HG03460 (cell line): Measurements from ENCODE around the gene TGM2.
A peak's percentile ranks its signal among the peaks of the same experiment; 100 is the strongest.

Experiments used
- ATAC-seq: cut with Tn5 transposase; IDR thresholded peaks from one replicate; pipeline ENCODE4 v1.9.1; 2021; ENCODE audit not compliant: unreplicated experiment

Gene TGM2

DNA sequence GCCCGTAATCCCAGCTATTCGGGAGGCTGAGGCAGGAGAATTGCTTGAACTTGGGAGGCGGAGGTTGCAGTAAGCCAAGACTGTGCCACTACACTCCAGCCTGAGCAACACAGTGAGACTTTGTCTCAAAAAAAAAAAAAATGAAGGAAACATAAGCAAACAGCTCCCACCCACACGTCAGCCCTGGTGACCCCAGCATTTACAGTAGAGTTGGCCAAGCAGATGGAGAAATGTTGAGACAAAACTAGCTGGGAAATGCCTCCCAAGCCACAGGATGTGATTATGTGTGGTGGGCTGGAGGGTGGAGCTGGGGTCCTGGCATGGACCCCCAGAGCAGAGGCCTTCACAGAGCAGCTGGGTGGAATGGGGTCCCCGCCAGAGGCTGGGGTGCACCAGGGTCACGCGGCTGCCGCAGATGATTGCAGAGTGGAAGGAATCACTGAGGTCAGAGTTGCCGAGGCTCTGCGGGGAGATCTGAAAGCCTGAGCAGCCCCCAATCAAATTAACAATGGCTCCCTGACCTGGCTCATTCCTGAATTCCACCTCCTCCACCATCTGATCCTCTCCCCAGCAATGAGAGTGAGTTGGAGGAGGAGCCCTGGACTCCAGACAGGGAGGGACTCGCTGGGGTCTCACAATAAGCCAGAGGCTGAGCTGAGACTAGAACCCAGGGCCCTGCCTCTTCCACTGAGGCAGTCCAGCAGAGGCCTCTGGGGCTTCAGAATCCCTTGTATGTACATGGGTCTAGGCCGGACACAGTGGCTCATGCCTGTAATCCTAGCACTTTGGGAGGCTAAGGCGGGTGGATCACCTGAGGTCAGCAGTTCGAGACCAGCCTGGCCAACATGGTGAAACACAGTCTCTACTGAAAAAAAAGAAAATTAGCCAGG is 34.7 kb upstream of the TGM2 start:
- ATAC-seq: no peak

DNA sequence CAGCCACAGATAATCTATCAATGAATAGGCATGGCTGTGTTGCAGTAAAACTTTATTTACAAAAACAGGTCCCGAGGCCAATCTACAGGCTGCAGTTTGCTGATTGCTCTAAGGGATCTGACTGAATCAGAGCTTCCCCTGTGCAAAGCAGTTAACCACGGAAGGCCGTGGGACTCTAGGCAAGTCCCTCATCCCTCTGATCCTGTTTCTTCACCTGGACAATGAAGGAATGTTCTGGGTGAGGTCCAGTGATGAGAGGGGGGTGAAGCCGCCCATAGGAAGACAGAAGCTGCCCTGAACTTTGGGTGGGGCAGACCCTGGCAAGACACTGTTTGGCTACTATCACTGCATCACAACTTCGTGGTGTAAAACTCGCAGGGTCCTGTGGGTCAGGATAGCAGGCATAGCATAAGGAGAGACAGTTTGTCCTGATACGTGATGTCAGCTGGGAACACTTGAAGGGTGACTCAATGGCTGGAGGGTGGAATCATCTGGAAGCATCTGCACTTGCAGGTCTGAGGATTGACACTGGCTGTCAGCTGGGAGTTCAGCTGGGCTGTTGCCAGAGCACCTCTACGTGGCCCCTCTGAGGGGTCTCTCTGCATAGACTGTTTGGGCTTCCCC is 33.3 kb upstream of the TGM2 start:
- no peak for ATAC-seq

DNA sequence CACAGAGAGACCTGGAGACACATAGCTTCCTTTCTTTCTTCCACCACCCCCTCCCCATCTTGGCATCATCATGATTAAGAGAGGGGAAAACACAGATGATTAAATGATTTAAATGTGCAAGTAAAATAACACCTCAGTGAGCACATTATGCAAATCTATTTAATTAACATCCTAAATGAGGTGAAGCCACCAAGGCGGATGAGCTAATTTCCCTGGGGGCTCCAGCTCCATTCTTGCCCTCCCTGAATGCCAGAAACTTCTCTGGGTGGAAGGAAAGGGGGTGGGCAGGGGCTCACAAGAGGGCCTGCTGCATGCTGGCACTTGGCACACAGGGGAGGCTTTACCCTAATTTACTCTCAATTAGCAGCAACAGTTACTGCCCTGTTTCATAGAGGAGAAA is 32.5 kb upstream of the TGM2 start:
- no peak for ATAC-seq

DNA sequence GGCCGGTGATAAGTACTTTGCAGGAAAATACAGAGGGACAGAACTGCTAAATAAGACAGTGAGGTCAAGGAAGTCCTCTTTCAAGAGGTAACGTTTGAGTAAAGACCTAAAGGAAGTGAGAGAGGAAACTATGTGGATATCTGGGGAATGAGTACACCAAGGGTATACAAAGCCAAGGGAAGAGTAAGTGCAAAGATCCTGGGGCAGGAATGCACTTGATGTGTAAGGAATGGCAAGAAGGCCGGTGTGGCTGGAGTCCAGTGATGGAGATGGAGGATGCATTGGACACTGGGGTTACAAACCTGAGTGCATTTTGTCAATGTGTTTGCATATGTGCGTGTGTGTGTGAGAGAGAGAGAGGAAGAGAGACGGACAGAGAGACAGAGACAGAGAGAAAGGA is 32.1 kb upstream of the TGM2 start:
- no peak for ATAC-seq

DNA sequence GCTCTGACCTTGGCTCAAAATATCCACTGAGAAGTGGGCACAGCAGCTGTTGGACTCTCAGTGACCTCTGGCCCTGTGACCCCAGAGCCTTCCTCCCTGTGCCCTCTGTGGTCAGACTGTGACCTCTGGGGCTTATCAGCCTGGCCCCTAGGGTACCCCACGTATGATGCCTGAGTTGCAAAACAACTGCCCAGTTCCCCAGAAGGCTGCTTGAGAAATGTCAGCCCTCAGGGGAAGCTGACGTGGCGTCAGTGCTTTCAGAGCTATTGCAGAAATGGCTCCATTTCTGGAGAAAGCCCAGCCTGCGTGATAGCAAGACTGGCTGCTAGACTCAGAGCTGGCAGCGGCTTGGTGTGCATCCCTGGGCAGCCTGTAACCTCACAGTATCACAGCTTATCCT is 31.5 kb upstream of the TGM2 start:
- no peak for ATAC-seq

DNA sequence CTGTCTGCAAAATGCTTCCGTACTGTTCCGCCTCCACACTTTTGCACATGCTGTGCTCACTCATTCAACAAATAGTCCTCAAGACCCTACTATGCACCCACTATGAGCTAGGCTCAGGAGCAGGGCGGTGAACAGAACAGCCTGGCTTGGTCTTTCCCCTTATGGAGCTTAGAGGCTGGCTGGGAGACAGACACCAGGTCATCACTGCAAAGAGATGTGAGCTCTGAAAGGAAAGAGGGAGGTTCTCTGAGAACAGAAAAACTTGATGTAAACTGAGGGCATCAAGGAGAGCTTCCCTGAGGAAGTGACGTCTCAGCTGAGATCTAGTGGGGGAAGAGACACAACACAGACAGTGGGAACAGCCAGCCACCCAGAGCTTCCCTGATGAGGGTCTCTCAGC is 31.0 kb upstream of the TGM2 start:
- ATAC-seq: no peak

DNA sequence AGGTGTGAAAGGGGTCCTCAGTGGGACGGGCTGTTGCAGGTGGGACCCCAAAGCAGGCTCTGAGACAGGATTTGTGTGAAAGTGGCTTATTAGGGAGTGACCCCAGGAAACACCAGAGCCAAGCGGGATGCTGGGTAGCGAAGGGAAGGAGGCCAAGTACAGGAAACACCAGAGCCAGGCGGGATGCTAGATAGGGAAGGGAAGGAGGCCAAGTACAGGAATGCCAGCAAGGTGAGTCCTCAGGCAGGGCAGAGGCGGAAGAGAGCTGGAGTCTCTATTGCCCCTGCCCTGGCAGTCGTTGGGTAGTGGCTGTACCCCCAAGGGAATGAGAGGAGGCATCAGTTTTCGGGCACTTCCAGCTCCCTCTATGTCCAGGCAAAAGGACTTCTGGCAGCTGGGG is 30.5 kb upstream of the TGM2 start:
- ATAC-seq: no peak

DNA sequence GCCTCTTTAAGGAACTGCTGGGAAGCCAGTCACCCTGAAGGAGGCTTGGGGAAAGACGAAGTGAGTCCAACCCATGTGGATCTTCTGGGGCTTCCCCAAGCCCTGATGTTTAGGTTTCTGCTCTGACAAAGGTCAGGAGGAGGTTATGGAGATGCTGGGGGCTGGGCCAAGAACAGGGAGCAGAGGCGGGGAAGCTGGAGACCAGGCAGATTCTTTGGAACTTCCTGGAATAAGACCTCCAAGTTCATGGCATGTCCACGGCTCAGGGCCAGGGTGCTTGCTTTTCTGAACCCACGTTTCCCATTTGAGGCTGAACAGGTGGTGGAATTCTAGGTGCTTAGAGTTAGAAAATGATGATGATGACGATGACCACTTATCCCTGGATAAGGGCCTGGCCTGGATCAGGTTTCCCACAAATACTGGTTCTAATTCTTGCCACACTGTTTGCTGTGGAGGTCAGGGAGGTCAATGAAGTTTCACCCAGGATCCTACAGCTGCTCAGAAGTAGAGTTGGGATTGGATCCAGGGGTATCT is 30.0 kb upstream of the TGM2 start:
- ATAC-seq: no peak

DNA sequence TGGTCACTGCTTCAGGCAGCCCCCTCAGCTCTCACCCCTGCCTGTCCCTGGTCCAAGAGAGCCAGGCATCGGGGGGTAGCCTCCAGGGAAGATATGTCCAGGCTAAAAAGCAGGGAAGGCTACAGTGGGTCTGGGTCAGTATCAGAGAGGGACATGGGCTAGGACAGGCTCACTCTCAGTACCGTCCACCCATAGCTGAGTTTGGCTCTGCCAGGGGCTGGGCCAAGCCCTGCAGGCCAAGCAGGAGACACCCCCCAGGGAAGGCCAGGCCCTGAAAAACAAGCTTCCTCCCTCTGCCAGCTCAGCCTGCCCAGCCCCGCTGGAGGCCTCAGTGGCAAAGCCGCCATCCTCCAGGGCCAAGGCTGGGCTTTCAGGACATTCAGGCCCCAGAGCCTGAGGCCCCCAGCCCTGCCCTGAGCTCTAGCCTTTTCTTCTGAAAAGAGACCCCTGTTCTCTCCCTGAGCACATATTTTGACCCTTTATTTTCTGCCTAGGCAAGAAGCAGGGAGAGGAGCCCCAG is 28.6 kb upstream of the TGM2 start:
- ATAC-seq: no peak

DNA sequence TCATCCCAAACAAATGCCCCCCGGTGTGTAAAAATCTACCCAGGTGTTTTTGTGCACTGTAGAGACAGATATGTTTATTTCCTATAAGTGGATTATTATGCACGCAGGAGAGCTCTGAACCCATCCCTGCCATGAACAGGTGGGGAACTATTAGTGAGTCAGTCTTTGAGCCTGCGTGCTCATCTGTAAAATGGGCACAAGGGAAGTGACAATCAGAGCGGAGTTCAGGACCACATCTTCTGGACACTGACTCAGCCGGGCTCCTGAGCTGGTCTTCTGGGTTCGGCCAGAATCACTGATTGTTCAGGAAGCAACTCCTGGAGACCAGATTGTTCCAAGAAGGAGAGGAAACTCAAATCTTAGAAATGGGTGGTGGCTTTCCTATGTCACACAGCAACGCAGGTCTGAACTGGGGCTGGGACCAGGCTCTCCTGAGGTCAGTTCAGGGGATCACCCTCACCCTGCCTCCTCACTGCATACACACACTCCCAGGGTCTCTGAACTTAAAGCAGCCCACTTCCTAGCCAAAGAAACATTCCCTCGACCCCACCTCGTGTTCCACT is 27.3 kb upstream of the TGM2 start:
- ATAC-seq: no peak

DNA sequence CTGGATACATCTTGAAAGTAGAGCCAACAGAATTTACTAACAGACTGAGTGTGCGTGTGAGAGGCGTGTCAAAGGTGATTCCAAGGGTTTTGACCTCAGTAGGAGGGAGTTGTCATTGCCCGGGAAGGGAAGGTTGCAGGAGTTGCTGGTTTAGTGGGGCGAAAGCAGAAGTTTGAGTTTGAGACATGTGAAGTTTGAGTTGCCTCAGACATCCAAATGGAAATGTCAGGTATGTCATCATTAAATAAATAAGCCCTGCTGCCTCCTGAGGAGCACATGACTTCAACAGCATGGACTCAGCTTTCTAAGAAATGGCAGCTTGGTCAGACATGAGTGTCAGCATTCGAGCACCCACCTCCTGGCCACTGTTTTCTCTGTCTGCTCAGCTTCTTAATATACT is 26.6 kb upstream of the TGM2 start:
- no peak for ATAC-seq

DNA sequence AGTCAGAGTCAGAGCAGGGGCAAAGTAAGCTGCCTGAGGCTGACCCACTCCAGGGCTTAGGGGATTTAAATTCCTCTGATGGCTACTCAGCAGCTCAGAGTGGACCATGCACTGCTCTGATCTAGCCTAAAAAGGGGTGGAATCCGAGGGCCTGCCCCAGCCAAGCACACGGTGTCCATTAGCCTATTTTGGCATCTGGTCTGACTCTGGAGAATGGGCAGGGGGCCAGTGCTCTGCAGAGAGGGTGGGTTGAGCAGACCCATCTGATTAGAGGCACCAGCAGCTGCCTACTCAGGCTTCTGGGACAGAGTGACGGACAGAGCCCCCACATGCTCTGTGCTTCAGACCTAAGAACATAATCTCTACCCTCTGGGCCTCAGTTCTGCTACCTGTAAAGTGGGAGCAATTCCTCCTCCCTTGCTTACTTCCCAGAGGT is 25.9 kb upstream of the TGM2 start:
- no peak for ATAC-seq

DNA sequence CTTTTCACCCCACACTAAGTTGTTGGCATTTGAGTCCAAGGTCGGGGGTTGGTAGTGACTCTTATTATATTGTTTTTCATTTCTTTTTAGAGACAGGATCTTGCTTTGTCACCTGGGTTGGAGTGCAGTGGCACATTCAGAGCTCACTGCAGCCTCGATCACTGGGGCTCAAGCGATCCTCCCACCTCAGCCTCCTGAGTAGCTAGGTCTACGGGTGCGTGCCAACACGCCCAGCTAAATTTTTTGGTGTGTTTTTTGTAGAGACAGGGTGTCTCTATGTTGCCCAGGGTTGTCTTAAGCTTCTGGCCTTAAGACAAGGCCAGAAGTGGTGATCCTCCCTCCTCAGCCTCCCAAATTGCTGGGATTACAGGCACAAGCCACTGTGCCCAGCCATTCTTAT is 25.1 kb upstream of the TGM2 start:
- ATAC-seq: no peak

DNA sequence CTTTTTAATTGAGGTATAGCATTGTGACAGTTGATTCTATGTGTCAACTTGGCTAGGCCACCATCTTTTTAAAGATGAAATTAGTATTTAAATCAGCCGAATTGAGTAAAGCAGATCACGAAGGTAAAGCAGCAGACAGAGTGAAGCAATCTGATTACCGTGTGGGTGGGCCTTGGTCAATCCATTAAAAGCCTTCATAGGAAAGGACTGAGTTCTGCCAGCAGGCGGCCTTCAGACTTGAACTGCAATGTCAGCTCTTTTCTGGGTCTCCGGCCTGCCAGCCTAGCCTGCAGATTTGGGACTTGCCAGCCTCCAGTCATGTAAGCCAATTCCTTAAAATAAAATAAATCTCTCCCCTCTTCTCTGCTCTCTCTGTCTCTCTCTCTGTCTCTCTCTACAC is 22.4 kb upstream of the TGM2 start:
- no peak for ATAC-seq

DNA sequence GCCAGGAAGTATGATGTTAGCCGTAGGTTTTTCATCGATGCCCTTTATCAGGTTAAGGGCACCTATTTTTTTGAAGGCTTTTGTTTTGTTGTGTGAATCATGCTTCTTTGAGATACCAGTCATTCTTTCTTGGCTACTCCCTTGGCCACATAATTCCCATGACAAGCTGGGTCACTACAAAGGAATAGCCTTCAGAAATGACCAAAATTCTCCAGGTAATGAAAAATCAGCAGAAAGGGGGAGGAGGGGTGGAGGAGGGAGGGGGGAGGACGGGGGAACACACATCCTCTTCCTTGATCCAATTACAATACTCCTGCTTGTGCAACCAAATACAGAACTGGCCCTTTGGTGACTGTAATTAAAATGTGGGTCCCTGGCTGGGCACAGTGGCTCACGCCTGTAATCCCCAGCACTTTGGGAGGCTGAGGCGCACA is 21.7 kb upstream of the TGM2 start:
- ATAC-seq: no peak

DNA sequence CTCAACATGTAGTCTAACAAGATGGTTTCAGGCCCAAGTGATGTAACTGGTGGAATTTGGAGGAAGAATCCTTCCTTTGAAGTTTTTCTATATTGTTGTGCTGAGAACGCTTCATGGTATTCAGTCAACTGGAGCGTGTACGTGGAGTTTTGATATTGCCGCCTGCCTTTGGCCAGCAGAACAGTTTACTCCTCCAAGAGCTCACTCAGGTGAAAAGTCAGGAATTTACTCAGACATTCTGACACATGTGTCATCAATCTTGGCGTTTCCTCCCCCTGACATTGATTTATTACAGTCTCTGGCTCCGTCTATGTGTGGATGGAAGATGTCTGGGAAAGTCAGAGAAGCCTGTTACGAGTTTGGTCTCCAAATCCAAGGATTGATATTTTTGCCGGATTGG is 19.0 kb upstream of the TGM2 start:
- ATAC-seq: no peak

DNA sequence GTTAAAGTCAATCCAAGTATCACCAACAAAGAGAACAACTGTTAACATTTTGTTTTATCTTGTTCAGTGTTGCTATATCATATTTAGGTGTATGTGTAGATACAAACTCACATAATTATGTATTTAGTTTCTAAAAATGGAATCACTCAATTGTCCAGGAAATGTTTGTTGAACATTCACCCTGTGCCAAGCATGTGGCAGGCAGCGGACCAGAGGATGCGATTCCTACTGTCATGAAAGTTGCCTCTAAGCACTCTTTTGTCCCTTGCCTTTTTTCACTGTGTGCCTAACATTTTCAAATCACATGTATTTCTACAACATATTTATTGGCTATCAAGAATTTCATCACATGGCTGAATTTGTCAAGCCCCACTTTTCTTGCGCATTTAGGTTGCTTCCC is 16.9 kb upstream of the TGM2 start:
- no peak for ATAC-seq

DNA sequence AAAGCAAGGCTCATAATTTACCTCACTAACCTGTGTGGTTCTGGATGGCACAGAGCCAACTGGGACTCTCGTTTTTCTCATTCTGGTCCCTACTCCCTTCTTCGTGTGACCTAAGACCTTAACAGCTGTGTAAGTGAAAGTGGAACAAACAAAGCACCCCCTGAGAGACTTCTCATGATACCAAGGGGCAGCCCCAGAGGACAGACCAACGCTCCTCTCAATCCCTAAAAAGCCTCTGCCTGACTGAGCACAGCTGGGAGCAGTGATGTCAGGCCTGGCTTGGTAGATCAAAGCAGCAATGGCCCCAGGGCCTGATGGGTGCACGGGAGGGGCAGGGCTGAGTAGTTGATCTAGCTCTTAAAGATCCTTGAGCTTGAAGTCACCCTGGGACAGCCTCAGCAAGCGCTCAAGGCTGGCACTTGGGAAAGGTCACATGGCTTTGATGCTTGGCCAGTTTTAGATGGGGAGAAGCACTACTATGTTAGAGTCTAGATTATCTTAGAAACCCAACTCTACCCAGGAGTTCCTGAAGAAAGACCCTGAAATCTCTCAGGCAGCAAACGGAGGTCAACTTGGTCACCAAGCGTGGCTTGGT is 16.2 kb upstream of the TGM2 start:
- peak; percentile 94 for ATAC-seq

DNA sequence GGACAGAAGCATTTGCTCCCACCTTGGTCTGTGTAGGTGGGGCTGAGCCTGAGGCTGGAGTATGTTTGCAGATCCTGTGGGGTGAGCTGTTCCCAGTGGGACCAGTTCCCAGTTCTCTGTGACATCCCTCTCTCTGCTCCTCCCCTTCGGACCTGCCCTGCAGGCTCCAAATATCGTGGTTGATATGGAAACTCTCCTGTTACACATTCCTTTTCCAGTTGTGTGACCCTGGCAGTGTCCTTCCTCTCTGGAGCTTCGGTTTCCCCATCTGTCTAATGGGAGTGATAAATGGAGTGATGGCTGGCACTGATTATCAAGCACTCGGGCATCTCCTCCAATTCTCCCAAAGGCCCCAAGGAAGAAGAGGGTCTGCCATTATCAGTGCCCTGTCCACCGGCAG is 15.7 kb upstream of the TGM2 start:
- no peak for ATAC-seq

DNA sequence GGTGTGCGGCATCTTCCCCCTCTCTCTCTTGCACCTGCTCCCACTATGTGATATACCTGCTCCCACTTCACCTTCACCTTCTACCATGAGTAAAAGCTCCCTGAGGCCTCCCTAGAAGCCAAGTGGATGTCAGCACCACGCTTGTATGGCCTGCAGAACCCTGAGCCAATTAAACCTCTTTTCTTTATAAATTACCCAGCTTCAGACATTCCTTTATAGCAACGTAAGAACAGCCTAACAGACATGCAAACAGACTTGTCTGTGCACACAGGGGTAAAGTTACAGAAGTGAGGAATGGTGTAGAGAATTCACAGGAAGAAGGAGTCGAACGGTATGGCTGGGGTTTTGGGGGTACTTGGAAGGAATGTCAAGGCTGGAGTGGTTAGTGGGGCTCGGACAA is 14.8 kb upstream of the TGM2 start:
- no peak for ATAC-seq

DNA sequence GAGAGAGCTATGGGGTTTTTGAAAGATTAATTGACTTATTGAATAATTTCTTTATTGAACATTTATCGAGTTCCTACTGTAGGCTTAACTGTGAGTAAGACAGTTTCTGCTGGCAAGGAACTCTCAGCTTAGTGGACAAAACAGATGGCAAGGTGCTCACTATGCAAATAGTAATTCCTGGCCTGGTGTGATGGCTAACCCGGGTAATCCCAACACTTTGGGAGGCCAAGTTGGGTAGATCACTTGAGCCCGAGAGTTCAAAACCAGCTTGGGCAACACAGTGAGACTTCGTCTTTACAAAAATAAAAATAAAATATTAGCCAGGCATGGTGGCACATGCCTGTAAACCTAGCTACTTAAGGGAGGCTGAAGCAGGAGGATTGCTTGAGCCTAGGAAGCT is 13.5 kb upstream of the TGM2 start:
- no peak for ATAC-seq
